Heart right ventricle (tissue), 16 donors: ENCODE data around the gene POLE4. TPM values are rescaled to one million over a fixed set of nuclear protein-coding genes. Genes with fewer than 3 reads are reported as not detected.

Experiments
- ATAC-seq, 8 donors: fragments of 200-7000 bp; cut with Tn5 transposase; one replicate each; pipeline ENCODE4 v1.9.1; 2020; ENCODE audit warnings: mild to moderate bottlenecking in 8 of 8, moderate library complexity in 8 of 8, moderate number of reproducible peaks in 1 of 8
- DNase-seq, 2 donors: peaks; one replicate each; pipeline ENCODE4 v3.0.0-alpha.2; 2020
- H3K27ac ChIP-seq, 10 donors: fragments of 200-600 bp; sonication (generic) in 2 of 10; one replicate each; pipeline versions ENCODE4 v1.5.0 to v1.8.0; 2020 to 2022; ENCODE audit warnings: mild to moderate bottlenecking in 3 of 10
- H3K27me3 ChIP-seq, 7 donors: fragments of 200-600 bp; one replicate each; pipeline ENCODE4 v1.8.0; 2021 to 2022; ENCODE audit warnings: mild to moderate bottlenecking in 2 of 7
- H3K36me3 ChIP-seq, 9 donors: fragments of 200-600 bp; sonication (generic) in 1 of 9; one replicate each; pipeline versions ENCODE4 v1.5.0 to v1.8.0; 2020 to 2022; ENCODE audit warnings: mild to moderate bottlenecking in 2 of 9
- H3K4me1 ChIP-seq, 9 donors: fragments of 200-600 bp; sonication (generic) in 1 of 9; one replicate each; pipeline versions ENCODE4 v1.5.0 to v1.8.0; 2020 to 2022; ENCODE audit warnings: mild to moderate bottlenecking in 4 of 9
- H3K4me3 ChIP-seq, 10 donors: fragments of 200-600 bp; sonication (generic) in 2 of 10; one replicate each; pipeline versions ENCODE4 v1.5.0 to v1.8.0; 2020 to 2022; ENCODE audit warnings: mild to moderate bottlenecking in 7 of 10, moderate library complexity in 2 of 10
- H3K9me3 ChIP-seq, 11 donors: fragments of 200-600 bp in 10 of 11; sonication (generic) in 2 of 11; one replicate each; pipeline versions ENCODE4 v1.5.0 to v1.8.0; 2013 to 2022; ENCODE audit warnings: mild to moderate bottlenecking in 2 of 11, control low read depth in 1 of 11, moderate library complexity in 1 of 11
- CTCF ChIP-seq, 9 donors: fragments of 200-600 bp; sonication (generic) in 2 of 9; IDR thresholded peaks; one replicate each; pipeline versions ENCODE4 v1.5.0 to v1.8.0; 2021 to 2022; ENCODE audit warnings: antibody characterized with exemption in 9 of 9, mild to moderate bottlenecking in 5 of 9, moderate library complexity in 1 of 9
- WGBS, 2 donors: extraction: QIAGEN DNeasy Blood & Tissue Kit; methylation state at CpG; one replicate each; pipeline ENCODE4 v1.1.7; 2013; ENCODE audit warnings: inconsistent platforms in 1 of 2; 5-methylcytosine and 5-hydroxymethylcytosine counted together
- intact Hi-C, 10 donors: fragments of 100-400 bp; cut with DNase I; formaldehyde crosslinking; loops; one replicate each; pipeline versions ENCODE4 v1.11.1 to v1.14.2; 2022
- long read RNA-seq, 3 donors: library from polyadenylated mRNA; unstranded; transcript quantifications; one replicate each; pipeline ENCODE4 v2.0.0, GENCODE V29; 2020 to 2021
- polyA plus RNA-seq, 2 donors: library from polyadenylated mRNA; stranded (reverse); fragments of 200-250 nt; gene quantifications; one replicate each; pipeline ENCODE4 v1.2.3, GENCODE V29; 2013
- total RNA-seq, 10 donors: library from RNA; stranded (reverse); fragmentation: NEBNext Ultra II Directional in 3 of 10; extraction: Animal tissue kit (Norgen Biotek cat#: 25700) in 3 of 10; gene quantifications; one replicate each; pipeline versions ENCODE4 v1.2.1 to v1.2.4, GENCODE V29; 2021 to 2023
- donor health status: Arrhythmogenic right ventricular cardiomyopathy.
- donor health status: ischemic (EF 13 %, LVEDD 7.1; RV severe dilation, severe dysfunction).
- donor health status: healthy with polysubstance abuse.
- donor health status: DM: no; HTN: yes; CAD: no.
- donor health status: DM: no; HTN: no; CAD: no.
- donor health status: ischemic (EF 25% LVEDD 6.9; RV normal size, moderate dysfunction).
- donor health status: ischemic (EF 25% LVEDD 5.7; RV mildly dilated, moderate dysfunction).
- donor health status: healthy.
- donor health status: DM: yes; HTN: yes; CAD: no.
- donor health status: Ischemic cardiomyopathy.
- donor health status: ischemic (EF 35%, LVEDD 5.7; RV mildly dilated, moderate dysfunction).
- donor health status: nonischemic (EF 11% LVEDD 7.7; RV severe dilation, severe dysfunction).
- donor health status: DM: yes; HTN: yes; CAD: no.
- donor health status: PGD.
- donor health status: ischemic (EF 29% LVEDD 5.4; RV normal size, mild dysfunction).
- donor health status: nonischemic (EF 23%, LVEDD 6.1; RV moderate dilation, normal function).

The POLE4 gene, protein sequence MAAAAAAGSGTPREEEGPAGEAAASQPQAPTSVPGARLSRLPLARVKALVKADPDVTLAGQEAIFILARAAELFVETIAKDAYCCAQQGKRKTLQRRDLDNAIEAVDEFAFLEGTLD
- total RNA-seq (10 to 100 TPM; 24.8 to 56.5 (median 34.4) TPM), polyA plus RNA-seq (10 to 100 TPM; 45.2 to 83.5 TPM)
- long read RNA-seq, donor 1, transcript POLE4-205 (4 exons, 1,248 nt), result major isoform, 13 of 15 reads
- long read RNA-seq, donor 1, partial matches to known transcripts, result 1 of 15 reads
- long read RNA-seq, donor 1, other reads (novel, unspliced or antisense), result 1 of 15 reads
- long read RNA-seq, donor 2, transcript POLE4-205 (4 exons, 1,248 nt), result major isoform, 16 of 19 reads
- long read RNA-seq, donor 2, partial matches to known transcripts, result 3 of 19 reads
- long read RNA-seq, donor 2, other reads (novel, unspliced or antisense), result 0 of 19 reads
- long read RNA-seq, donor 3, result 0 reads

DNA sequence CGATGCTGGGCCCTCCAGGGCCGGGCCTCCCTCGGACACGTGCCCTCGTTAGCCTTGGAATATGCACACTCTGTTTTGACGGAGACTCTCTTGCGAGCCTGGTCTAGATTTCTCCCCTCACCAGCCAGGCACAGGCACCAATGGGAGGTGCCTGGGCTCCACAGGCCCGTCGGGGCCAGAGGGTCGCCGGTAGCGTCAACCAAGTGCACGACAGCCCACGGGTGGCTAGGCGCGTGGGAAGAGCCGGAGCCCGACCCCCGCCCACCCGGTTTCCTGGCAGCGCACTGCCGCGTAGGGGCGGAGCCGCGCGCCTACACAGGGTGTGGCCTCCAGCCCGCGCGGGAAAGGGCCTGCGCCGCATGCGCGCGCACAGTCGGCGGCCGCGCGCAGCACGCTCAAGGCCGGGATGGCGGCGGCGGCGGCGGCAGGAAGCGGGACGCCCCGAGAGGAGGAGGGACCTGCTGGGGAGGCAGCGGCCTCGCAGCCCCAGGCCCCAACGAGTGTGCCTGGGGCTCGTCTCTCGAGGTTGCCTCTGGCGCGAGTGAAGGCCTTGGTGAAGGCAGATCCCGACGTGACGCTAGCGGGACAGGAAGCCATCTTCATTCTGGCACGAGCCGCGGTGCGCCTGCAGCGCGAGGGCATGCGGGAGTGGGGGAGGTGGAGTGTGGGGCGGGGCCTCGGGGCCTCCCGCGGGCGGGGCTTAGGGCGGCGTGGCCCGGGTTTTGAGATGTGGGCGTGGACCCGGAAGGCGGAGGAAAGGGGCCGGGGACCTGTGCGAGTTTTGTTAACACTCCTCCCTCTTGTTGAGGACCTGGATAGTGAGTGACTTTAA, at the start of gene POLE4:
Gene POLE4, plus strand, starts transcription at position 370 of the 832 bp plus-strand sequence. Its CDS starts 37 bp downstream, at position 407.
- 0 to 1% methylated on average over 78 to 81 of the region's 81 CpGs for WGBS, 2 donors
- TF ChIP-seq CTCF (IDR thresholded peaks at IDR 0.05), result peak in 2 of 9 donors; percentile 16 to 24
- DNase-seq (peak; percentile 92 to 96), ATAC-seq (peak; percentile 97 to 100 (median 98))
- Histone ChIP-seq H3K9me3 (peaks cover 0 to 3% (median 0%) of the 10 kb centered on the region in 11 donors), H3K27me3 (no peaks in the 10 kb centered on the region), H3K27ac (peak within 1 kb of the TSS; percentile 41 to 94 (median 90)), H3K36me3 (peaks cover 0 to 33% (median 0%) of the 10 kb centered on the region in 9 donors), H3K4me1 (peaks cover 0 to 21% (median 10%) of the 10 kb centered on the region in 9 donors), H3K4me3 (peak within 1 kb of the TSS; percentile 2 to 79 (median 66))
- intact Hi-C loops, result loop anchor here in 1 of 10 donors (5.0 kb wide), 1 partner anchor 84 kb away; no protein-coding TSS in a partner anchor

- peaks cover 0 to 3% (median 0%) of the 10 kb centered on the region in 9 donors for H3K4me1 ChIP-seq
- H3K27me3 ChIP-seq, result peaks cover 0 to 57% (median 42%) of the 10 kb centered on the region in 7 donors
- ATAC-seq (no peak), DNase-seq (no peak)
- H3K27ac ChIP-seq, result no peak overlapping the region
- no peaks in the 10 kb centered on the region for H3K36me3 ChIP-seq
- no peak overlapping the region for H3K4me3 ChIP-seq
- no peak for TF ChIP-seq CTCF (IDR thresholded peaks at IDR 0.05)
- no peaks in the 10 kb centered on the region for H3K9me3 ChIP-seq
- intact Hi-C loops, result no loop called here
- WGBS, 2 donors, result 29 to 35% methylated on average over 31 of the region's 31 CpGs
Observed at GRCh38 chr2:74908748-74909444, 49.5 kb upstream of the POLE4 start.

DNA sequence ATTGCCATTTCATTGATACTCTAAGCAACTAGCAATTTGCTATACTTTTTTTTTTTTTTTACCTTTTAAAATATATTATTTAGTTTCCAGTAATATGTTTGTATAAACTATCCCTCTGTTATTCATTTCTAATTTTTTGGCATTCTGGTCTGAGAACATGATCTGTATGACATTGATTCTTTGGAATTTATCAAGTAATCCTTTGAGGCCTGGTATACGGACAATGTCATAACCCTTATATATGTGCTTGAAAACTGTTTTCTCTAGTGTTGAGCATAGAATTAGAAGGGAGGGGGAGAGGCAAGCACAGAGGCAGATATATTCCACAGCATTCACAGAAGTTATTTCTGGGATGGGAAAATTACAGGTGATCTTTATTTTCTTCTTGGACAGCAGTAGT, 48.2 kb upstream of the POLE4 start:
- Histone ChIP-seq H3K27ac (no peak overlapping the region), H3K36me3 (no peaks in the 10 kb centered on the region), H3K9me3 (no peaks in the 10 kb centered on the region), H3K4me3 (no peak overlapping the region), H3K27me3 (peaks cover 0 to 61% (median 47%) of the 10 kb centered on the region in 7 donors), H3K4me1 (peaks cover 0 to 3% (median 0%) of the 10 kb centered on the region in 9 donors)
- WGBS, 2 donors, result 82 to 96% methylated on average over 1 of the region's 1 CpG
- no peak for TF ChIP-seq CTCF (IDR thresholded peaks at IDR 0.05)
- DNase-seq, result no peak
- ATAC-seq, result no peak
- intact Hi-C loops, result loop anchor here in 3 of 10 donors (10.0 kb wide), 3 partner anchors 385 to 715 kb away; no protein-coding TSS in a partner anchor
